Gastroesophageal sphincter (tissue), 4 donors: Measurements from ENCODE around the gene RMND5A. TPM values are rescaled to one million over a fixed set of nuclear protein-coding genes. Genes with fewer than 3 reads are reported as not detected.

Experiments used
- ATAC-seq: fragments of 150-250 bp; one replicate; pipeline ENCODE4 v1.9.1; 2016; ENCODE audit warnings: mild to moderate bottlenecking, moderate library complexity
- H3K27ac ChIP-seq, 4 donors: fragments of 200-600 bp; sonication (generic) in 3 of 4; 1 replicate in 3 of 4; 2 replicates in 1 of 4; pipeline ENCODE4 v1.5.1; 2016 to 2019
- H3K27me3 ChIP-seq: fragments of 200-600 bp; sonication (generic); one replicate; pipeline ENCODE4 v1.5.1; 2019
- H3K36me3 ChIP-seq, 2 donors: fragments of 200-600 bp; sonication (generic); one replicate each; pipeline ENCODE4 v1.5.1; 2019; ENCODE audit warnings: control low read depth in 1 of 2
- H3K4me1 ChIP-seq, 3 donors: fragments of 200-600 bp; sonication (generic); 1 replicate in 2 of 3; 2 replicates in 1 of 3; pipeline ENCODE4 v1.5.1; 2016 to 2019; ENCODE audit warnings: control low read depth in 2 of 3
- H3K4me3 ChIP-seq, 2 donors: fragments of 200-600 bp; sonication (generic); one replicate each; pipeline ENCODE4 v1.5.1; 2019; ENCODE audit warnings: mild to moderate bottlenecking in 1 of 2, moderate library complexity in 1 of 2
- H3K9me3 ChIP-seq, 3 donors: fragments of 200-600 bp; sonication (generic); one replicate each; pipeline ENCODE4 v1.5.1; 2017 to 2019; ENCODE audit warnings: control low read depth in 2 of 3
- CTCF ChIP-seq, 4 experiments: fragments of 200-600 bp in 2 of 4; fragments of 450-650 bp in 2 of 4; sonication (generic) in 1 of 4; IDR thresholded peaks; one replicate each; pipeline ENCODE4 v1.5.1; 2017 to 2019; ENCODE audit warnings: antibody characterized with exemption in 4 of 4, mild to moderate bottlenecking in 2 of 4, moderate library complexity in 2 of 4
- EP300 ChIP-seq: sonication (generic); formaldehyde crosslinking; IDR thresholded peaks from one replicate; pipeline ENCODE4 v1.6.1; 2017; ENCODE audit warnings: antibody characterized with exemption, mild to moderate bottlenecking
- POLR2A ChIP-seq, 2 donors: fragments of 450-650 bp; IDR thresholded peaks; one replicate each; pipeline ENCODE4 v1.6.1; 2017; ENCODE audit warnings: antibody characterized with exemption in 2 of 2, mild to moderate bottlenecking in 2 of 2, moderate library complexity in 1 of 2
- POLR2AphosphoS5 ChIP-seq: sonication (generic); formaldehyde crosslinking; IDR thresholded peaks from one replicate; pipeline ENCODE4 v1.6.1; 2017; ENCODE audit warnings: antibody characterized with exemption
- WGBS, 2 donors: methylation state at CpG; one replicate each; pipeline ENCODE4 v1.1.5; 2018; ENCODE audit warnings: low coverage in 1 of 2; 5-methylcytosine and 5-hydroxymethylcytosine counted together
- total RNA-seq, 4 donors: library from RNA; depleted of rRNA; stranded (reverse); fragments of >200 nt; gene quantifications; one replicate each; pipeline ENCODE4 v1.1.0, GENCODE V29; 2016

Gene RMND5A
- total RNA-seq, 4 donors from 2014 or later = 44.8 to 75.6 (median 61.1) TPM

- TF ChIP-seq CTCF (IDR thresholded peaks at IDR 0.05) = no peak
- TF ChIP-seq POLR2AphosphoS5 = no peak
- TF ChIP-seq POLR2A (IDR thresholded peaks at IDR 0.05) = no peak
- TF ChIP-seq EP300 = no peak
- Histone ChIP-seq H3K27ac (no peak overlapping the region), H3K4me1 (peaks cover 0 to 34% (median 7%) of the 10 kb centered on the region in 3 donors), H3K27me3 (no peaks in the 10 kb centered on the region), H3K9me3 (no peaks in the 10 kb centered on the region), H3K4me3 (no peak overlapping the region), H3K36me3 (peaks cover 0 to 79% of the 10 kb centered on the region in 2 donors)
- ATAC-seq = no peak
- WGBS, 2 donors = 61 to 74% methylated on average over 5 of the region's 5 CpGs
Observed at GRCh38 chr2:86768189-86768949, 48.3 kb downstream of the RMND5A start.

- no peak for TF ChIP-seq EP300
- no peak for TF ChIP-seq CTCF (IDR thresholded peaks at IDR 0.05)
- no peak for TF ChIP-seq POLR2A (IDR thresholded peaks at IDR 0.05)
- TF ChIP-seq POLR2AphosphoS5 = no peak
- ATAC-seq = no peak
- H3K9me3 ChIP-seq = no peaks in the 10 kb centered on the region
- H3K27me3 ChIP-seq = no peaks in the 10 kb centered on the region
- H3K36me3 ChIP-seq = peaks cover 0 to 94% of the 10 kb centered on the region in 2 donors
- H3K27ac ChIP-seq = no peak overlapping the region
- WGBS, 2 donors = 83 to 92% methylated on average over 2 to 4 of the region's 4 CpGs
- H3K4me3 ChIP-seq = no peak overlapping the region
- H3K4me1 ChIP-seq = peaks cover 0 to 20% (median 5%) of the 10 kb centered on the region in 3 donors
Observed at GRCh38 chr2:86769838-86770237, 49.7 kb downstream of the RMND5A start.

- Histone ChIP-seq H3K27ac (no peak overlapping the region), H3K9me3 (no peaks in the 10 kb centered on the region), H3K27me3 (no peaks in the 10 kb centered on the region), H3K36me3 (peaks cover 4 to 96% of the 10 kb centered on the region in 2 donors), H3K4me3 (no peak overlapping the region), H3K4me1 (peaks cover 0 to 12% (median 5%) of the 10 kb centered on the region in 3 donors)
- WGBS, 2 donors = 91 to 95% methylated on average over 5 to 6 of the region's 6 CpGs
- ATAC-seq = no peak
- TF ChIP-seq POLR2AphosphoS5 (no peak), POLR2A (IDR thresholded peaks at IDR 0.05) (no peak), EP300 (no peak), CTCF (IDR thresholded peaks at IDR 0.05) (no peak)
Observed at GRCh38 chr2:86770816-86771301, 50.8 kb downstream of the RMND5A start.

GRCh38 chr2:86772611-86773010, 52.5 kb downstream of the RMND5A start:
- peaks cover 0 to 12% (median 5%) of the 10 kb centered on the region in 3 donors for H3K4me1 ChIP-seq
- no peak for ATAC-seq
- TF ChIP-seq POLR2A (IDR thresholded peaks at IDR 0.05) (no peak), CTCF (IDR thresholded peaks at IDR 0.05) (no peak), POLR2AphosphoS5 (no peak), EP300 (no peak)
- H3K9me3 ChIP-seq = no peaks in the 10 kb centered on the region
- peaks cover 4 to 92% of the 10 kb centered on the region in 2 donors for H3K36me3 ChIP-seq
- WGBS, 2 donors = 52 to 76% methylated on average over 2 to 3 of the region's 5 CpGs
- H3K27me3 ChIP-seq = no peaks in the 10 kb centered on the region
- H3K4me3 ChIP-seq = no peak overlapping the region
- H3K27ac ChIP-seq = no peak overlapping the region

- H3K27me3 ChIP-seq = no peaks in the 10 kb centered on the region
- H3K27ac ChIP-seq = no peak overlapping the region
- 69 to 71% methylated on average over 5 of the region's 5 CpGs for WGBS, 2 donors
- H3K4me1 ChIP-seq = no peaks in the 10 kb centered on the region
- H3K36me3 ChIP-seq = peaks cover 4 to 73% of the 10 kb centered on the region in 2 donors
- TF ChIP-seq CTCF (IDR thresholded peaks at IDR 0.05) (no peak), EP300 (no peak), POLR2A (IDR thresholded peaks at IDR 0.05) (no peak), POLR2AphosphoS5 (no peak)
- ATAC-seq = no peak
- no peak overlapping the region for H3K4me3 ChIP-seq
- H3K9me3 ChIP-seq = no peaks in the 10 kb centered on the region
Observed at GRCh38 chr2:86774862-86775261, 54.8 kb downstream of the RMND5A start.
